GM19397 (cell line): ENCODE results near the gene CEP126.

Experiments
- ATAC-seq: cut with Tn5 transposase; IDR thresholded peaks from one replicate; pipeline ENCODE4 v1.9.1; 2021; ENCODE audit warnings: mild to moderate bottlenecking, moderate library complexity; ENCODE audit not compliant: unreplicated experiment

The CEP126 gene

GRCh38 chr11:102010776-102011494 is 96.1 kb downstream of the CEP126 start:
- no peak for ATAC-seq

GRCh38 chr11:102012946-102013345 is 98.1 kb downstream of the CEP126 start:
- no peak for ATAC-seq

GRCh38 chr11:102014756-102015155 is 99.9 kb downstream of the CEP126 start:
- no peak for ATAC-seq

GRCh38 chr11:102017026-102017425 is 102.2 kb downstream of the CEP126 start:
- no peak for ATAC-seq

DNA sequence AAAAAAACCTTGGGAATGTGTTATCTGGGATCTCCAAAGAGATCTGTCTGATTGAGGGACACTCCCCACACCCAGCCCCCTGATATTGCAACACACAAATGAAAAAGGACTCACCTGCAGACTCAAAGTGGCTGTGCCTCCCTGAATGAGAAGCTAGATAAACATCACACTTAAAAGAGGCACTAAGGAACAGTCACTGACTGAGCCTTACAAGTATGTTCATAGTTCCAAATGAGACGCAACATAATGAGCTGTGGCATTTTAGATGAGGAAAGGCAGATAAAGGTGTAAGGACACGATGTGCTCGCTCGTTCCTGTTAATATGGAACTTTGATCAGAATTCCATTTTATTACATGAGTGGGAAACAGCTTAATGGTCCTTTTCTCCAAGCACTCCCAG is 111.4 kb downstream of the CEP126 start:
- ATAC-seq: no peak

DNA sequence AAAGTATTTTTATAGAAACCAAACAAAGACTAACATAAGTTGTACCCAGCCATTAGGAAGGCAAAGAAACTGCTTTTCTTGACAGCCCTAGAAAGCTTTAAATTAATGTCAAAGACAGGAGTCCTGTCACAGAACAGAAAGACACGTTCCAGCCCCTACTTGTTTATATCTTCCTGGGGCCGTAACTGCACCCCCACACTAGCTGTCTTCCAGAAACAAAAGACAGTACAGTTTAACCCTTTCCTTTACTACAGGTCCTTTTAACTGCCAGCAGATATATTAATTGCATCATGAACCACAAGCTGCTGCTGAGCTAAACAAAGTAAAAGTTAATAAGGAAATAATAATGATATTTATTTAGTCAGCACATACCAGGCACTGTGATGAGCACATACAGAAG is 112.1 kb downstream of the CEP126 start:
- no peak for ATAC-seq

DNA sequence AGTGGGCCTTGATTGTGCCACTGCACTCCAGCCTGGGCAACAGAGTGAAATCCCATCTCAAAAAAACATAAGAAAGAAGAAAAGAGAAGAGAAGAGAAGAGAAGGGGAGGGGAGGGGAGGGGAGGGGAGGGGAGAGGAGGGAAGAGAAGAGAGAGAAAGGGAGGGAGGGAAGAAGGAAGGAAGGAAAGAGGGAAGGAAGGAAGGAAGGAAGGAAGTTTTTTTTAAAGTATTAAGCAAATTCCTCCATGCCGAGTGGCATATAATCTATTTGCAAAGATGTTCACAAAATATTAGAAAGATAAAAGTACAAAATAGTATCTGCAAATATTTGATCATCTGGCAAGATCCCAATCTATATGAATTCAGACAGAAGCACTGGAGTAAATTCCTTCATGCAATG is 121.9 kb downstream of the CEP126 start:
- ATAC-seq: no peak

- no peak for ATAC-seq
These were observed 132.0 kb downstream of the CEP126 start for GRCh38 chr11:102046841-102047240.

GRCh38 chr11:102047305-102047924 is 132.6 kb downstream of the CEP126 start, which contains the start of gene CFAP300:
Gene CFAP300 (plus strand): TSS chr11:102047437. CDS start chr11:102047471, 34 bp downstream.
- ATAC-seq: no peak
